ENCODE results near the gene BHLHA9.

GRCh38 chr17:1294157-1294717, 24.0 kb downstream of the BHLHA9 start:
- TF ChIP-seq CTCF (IDR thresholded peaks at IDR 0.05; ENCODE audit: low read depth, low read length) (no peak), EZH2phosphoT487 (IDR thresholded peaks at IDR 0.05; ENCODE audit: low read depth) (no peak)
